HEK293T (cell line): ENCODE results near the gene PKP1.

Source experiments
- ARNT ChIP-seq: fragments of 450-650 bp; IDR thresholded peaks from 2 replicates; pipeline ENCODE4 v1.6.1; 2017; ENCODE audit warnings: mild to moderate bottlenecking
- BHLHE40 ChIP-seq: fragments of 450-650 bp; IDR thresholded peaks from 2 replicates; pipeline ENCODE4 v1.6.1; 2016; ENCODE audit warnings: mild to moderate bottlenecking, moderate library complexity, borderline replicate concordance
- CTBP1 ChIP-seq: fragments of 450-650 bp; IDR thresholded peaks from 2 replicates; pipeline ENCODE4 v1.6.1; 2016; ENCODE audit warnings: borderline replicate concordance
- ELF4 ChIP-seq: fragments of 450-650 bp; IDR thresholded peaks from 2 replicates; pipeline ENCODE4 v1.6.1; 2017; ENCODE audit warnings: antibody characterized with exemption
- FOXA1 ChIP-seq: fragments of 450-650 bp; IDR thresholded peaks from 2 replicates; pipeline ENCODE4 v1.6.1; 2016; ENCODE audit warnings: mild to moderate bottlenecking
- HDGF ChIP-seq: fragments of 450-650 bp; IDR thresholded peaks from 2 replicates; pipeline ENCODE4 v1.6.1; 2017; ENCODE audit warnings: antibody characterized with exemption, borderline replicate concordance
- L3MBTL2 ChIP-seq: fragments of 450-650 bp; conservative IDR thresholded peaks from 2 replicates; pipeline ENCODE4 v1.6.1; 2016; ENCODE audit warnings: mild to moderate bottlenecking
- LEF1 ChIP-seq: fragments of 450-650 bp; IDR thresholded peaks from 2 replicates; pipeline ENCODE4 v1.6.1; 2017; ENCODE audit warnings: mild to moderate bottlenecking, borderline replicate concordance
- NFRKB ChIP-seq: fragments of 450-650 bp; IDR thresholded peaks from 2 replicates; pipeline ENCODE4 v1.6.1; 2016; ENCODE audit warnings: mild to moderate bottlenecking, moderate library complexity
- SP1 ChIP-seq: fragments of 450-650 bp; IDR thresholded peaks from 2 replicates; pipeline ENCODE4 v1.6.1; 2017
- SUZ12 ChIP-seq: fragments of 450-650 bp; IDR thresholded peaks from 2 replicates; pipeline ENCODE4 v1.6.1; 2016; ENCODE audit warnings: mild to moderate bottlenecking
- TARDBP ChIP-seq: fragments of 450-650 bp; IDR thresholded peaks from 2 replicates; pipeline ENCODE4 v1.6.1; 2016
- ZNF384 ChIP-seq: fragments of 450-650 bp; IDR thresholded peaks from 2 replicates; pipeline ENCODE4 v1.6.1; 2016
- TF ChIP-seq, protein P1 (sequence below): fragments of 450-650 bp; IDR thresholded peaks from 2 replicates; pipeline ENCODE4 v1.6.1; 2016

GRCh38 chr1:201376464-201377374 is 93.4 kb downstream of the PKP1 start:
- TF ChIP-seq SP1 (no peak), NFRKB (no peak), LEF1 (no peak), FOXA1 (no peak), HDGF (no peak), CTBP1 (no peak), SUZ12 (no peak), ELF4 (no peak), BHLHE40 (no peak), L3MBTL2 (no peak), ARNT (no peak), ZNF384 (no peak), TARDBP (no peak)
- TF ChIP-seq, protein P1, sequence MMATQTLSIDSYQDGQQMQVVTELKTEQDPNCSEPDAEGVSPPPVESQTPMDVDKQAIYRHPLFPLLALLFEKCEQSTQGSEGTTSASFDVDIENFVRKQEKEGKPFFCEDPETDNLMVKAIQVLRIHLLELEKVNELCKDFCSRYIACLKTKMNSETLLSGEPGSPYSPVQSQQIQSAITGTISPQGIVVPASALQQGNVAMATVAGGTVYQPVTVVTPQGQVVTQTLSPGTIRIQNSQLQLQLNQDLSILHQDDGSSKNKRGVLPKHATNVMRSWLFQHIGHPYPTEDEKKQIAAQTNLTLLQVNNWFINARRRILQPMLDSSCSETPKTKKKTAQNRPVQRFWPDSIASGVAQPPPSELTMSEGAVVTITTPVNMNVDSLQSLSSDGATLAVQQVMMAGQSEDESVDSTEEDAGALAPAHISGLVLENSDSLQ: peak; percentile 90
